Heart right ventricle (tissue), 16 donors: ENCODE measurements around the gene SRGAP3. TPM values are rescaled to one million over a fixed set of nuclear protein-coding genes. Genes with fewer than 3 reads are reported as not detected.
A peak's percentile ranks its signal among the peaks of the same experiment; 100 is the strongest.

Experiments used
- ATAC-seq, 8 donors: fragments of 200-7000 bp; cut with Tn5 transposase; one replicate each; pipeline ENCODE4 v1.9.1; 2020; ENCODE audit warnings: mild to moderate bottlenecking in 8 of 8, moderate library complexity in 8 of 8, moderate number of reproducible peaks in 1 of 8
- DNase-seq, 2 donors: peaks; one replicate each; pipeline ENCODE4 v3.0.0-alpha.2; 2020
- H3K27ac ChIP-seq, 10 donors: fragments of 200-600 bp; sonication (generic) in 2 of 10; one replicate each; pipeline versions ENCODE4 v1.5.0 to v1.8.0; 2020 to 2022; ENCODE audit warnings: mild to moderate bottlenecking in 3 of 10
- H3K27me3 ChIP-seq, 7 donors: fragments of 200-600 bp; one replicate each; pipeline ENCODE4 v1.8.0; 2021 to 2022; ENCODE audit warnings: mild to moderate bottlenecking in 2 of 7
- H3K36me3 ChIP-seq, 9 donors: fragments of 200-600 bp; sonication (generic) in 1 of 9; one replicate each; pipeline versions ENCODE4 v1.5.0 to v1.8.0; 2020 to 2022; ENCODE audit warnings: mild to moderate bottlenecking in 2 of 9
- H3K4me1 ChIP-seq, 9 donors: fragments of 200-600 bp; sonication (generic) in 1 of 9; one replicate each; pipeline versions ENCODE4 v1.5.0 to v1.8.0; 2020 to 2022; ENCODE audit warnings: mild to moderate bottlenecking in 4 of 9
- H3K4me3 ChIP-seq, 10 donors: fragments of 200-600 bp; sonication (generic) in 2 of 10; one replicate each; pipeline versions ENCODE4 v1.5.0 to v1.8.0; 2020 to 2022; ENCODE audit warnings: mild to moderate bottlenecking in 7 of 10, moderate library complexity in 2 of 10
- H3K9me3 ChIP-seq, 11 donors: fragments of 200-600 bp in 10 of 11; sonication (generic) in 2 of 11; one replicate each; pipeline versions ENCODE4 v1.5.0 to v1.8.0; 2013 to 2022; ENCODE audit warnings: mild to moderate bottlenecking in 2 of 11, control low read depth in 1 of 11, moderate library complexity in 1 of 11
- WGBS, 2 donors: extraction: QIAGEN DNeasy Blood & Tissue Kit; methylation state at CpG; one replicate each; pipeline ENCODE4 v1.1.7; 2013; ENCODE audit warnings: inconsistent platforms in 1 of 2; 5-methylcytosine and 5-hydroxymethylcytosine counted together
- intact Hi-C, 10 donors: fragments of 100-400 bp; cut with DNase I; formaldehyde crosslinking; loops; one replicate each; pipeline versions ENCODE4 v1.11.1 to v1.14.2; 2022
- polyA plus RNA-seq, 2 donors: library from polyadenylated mRNA; stranded (reverse); fragments of 200-250 nt; gene quantifications; one replicate each; pipeline ENCODE4 v1.2.3, GENCODE V29; 2013
- total RNA-seq, 10 donors: library from RNA; stranded (reverse); fragmentation: NEBNext Ultra II Directional in 3 of 10; extraction: Animal tissue kit (Norgen Biotek cat#: 25700) in 3 of 10; gene quantifications; one replicate each; pipeline versions ENCODE4 v1.2.1 to v1.2.4, GENCODE V29; 2021 to 2023
- TF ChIP-seq, protein P1 (sequence below), 9 donors: fragments of 200-600 bp; sonication (generic) in 2 of 9; IDR thresholded peaks; one replicate each; pipeline versions ENCODE4 v1.5.0 to v1.8.0; 2021 to 2022; ENCODE audit warnings: antibody characterized with exemption in 9 of 9, mild to moderate bottlenecking in 5 of 9, moderate library complexity in 1 of 9
- donor health status: Arrhythmogenic right ventricular cardiomyopathy.
- donor health status: ischemic (EF 13 %, LVEDD 7.1; RV severe dilation, severe dysfunction).
- donor health status: healthy with polysubstance abuse.
- donor health status: DM: no; HTN: yes; CAD: no.
- donor health status: DM: no; HTN: no; CAD: no.
- donor health status: ischemic (EF 25% LVEDD 6.9; RV normal size, moderate dysfunction).
- donor health status: ischemic (EF 25% LVEDD 5.7; RV mildly dilated, moderate dysfunction).
- donor health status: healthy.
- donor health status: DM: yes; HTN: yes; CAD: no.
- donor health status: Ischemic cardiomyopathy.
- donor health status: ischemic (EF 35%, LVEDD 5.7; RV mildly dilated, moderate dysfunction).
- donor health status: nonischemic (EF 11% LVEDD 7.7; RV severe dilation, severe dysfunction).
- donor health status: DM: yes; HTN: yes; CAD: no.
- donor health status: PGD.
- donor health status: ischemic (EF 29% LVEDD 5.4; RV normal size, mild dysfunction).
- donor health status: nonischemic (EF 23%, LVEDD 6.1; RV moderate dilation, normal function).

The SRGAP3 gene
- total and polyA plus RNA-seq, 12 donors: 0.67 to 16.1 (median 10.6) TPM

DNA sequence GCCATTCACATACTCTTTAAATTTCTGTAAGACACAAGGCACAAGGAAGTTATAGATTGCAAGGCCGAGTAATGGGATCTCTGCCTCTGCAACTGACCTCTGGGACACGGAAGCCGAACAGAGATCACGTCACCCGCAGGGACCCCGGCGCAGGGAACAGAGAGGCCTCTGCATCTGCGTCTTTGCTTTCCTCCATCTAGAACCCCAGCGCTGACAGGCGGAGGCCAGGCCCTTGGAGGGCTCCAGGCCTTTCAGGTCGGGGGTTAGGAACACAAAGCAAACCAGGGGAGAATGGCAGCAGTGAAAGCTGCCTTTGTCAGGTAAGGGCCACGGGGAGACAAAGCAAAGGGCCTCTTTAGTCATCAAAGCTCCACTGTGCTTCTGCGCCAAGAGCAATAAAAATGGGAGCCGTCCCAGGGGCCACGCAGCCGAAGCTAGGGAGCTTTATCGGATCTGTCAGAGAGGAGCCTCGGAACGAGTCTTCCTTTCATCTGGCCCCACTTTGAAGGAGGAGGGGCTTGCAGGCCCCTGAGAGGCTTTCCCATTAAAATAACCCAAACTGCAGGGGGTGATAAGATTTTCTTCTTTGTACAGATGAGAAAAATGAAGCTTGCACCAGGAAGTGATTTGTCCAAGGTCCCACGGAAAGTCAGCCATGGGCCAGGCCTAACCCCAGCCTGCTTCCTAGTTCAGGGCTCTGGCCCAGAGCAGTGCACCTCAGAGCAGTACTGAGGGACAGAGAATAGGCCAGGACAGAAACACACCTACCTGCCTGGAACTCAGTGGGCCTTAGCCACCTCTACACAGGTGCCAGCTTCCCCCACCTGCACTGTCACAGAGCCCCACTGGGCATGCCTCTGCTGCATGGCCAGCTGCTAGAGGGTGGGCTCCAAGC lies 201.7 kb downstream of the SRGAP3 start:
- WGBS, 2 donors: 90 to 92% methylated on average over 20 of the region's 20 CpGs
- H3K27ac ChIP-seq: no peak overlapping the region
- no peak for DNase-seq
- H3K9me3 ChIP-seq: no peaks in the 10 kb centered on the region
- H3K27me3 ChIP-seq: no peaks in the 10 kb centered on the region
- H3K4me1 ChIP-seq: no peaks in the 10 kb centered on the region
- H3K4me3 ChIP-seq: no peak overlapping the region
- ATAC-seq: peak in 1 of 8 donors; percentile 30
- TF ChIP-seq, protein P1, sequence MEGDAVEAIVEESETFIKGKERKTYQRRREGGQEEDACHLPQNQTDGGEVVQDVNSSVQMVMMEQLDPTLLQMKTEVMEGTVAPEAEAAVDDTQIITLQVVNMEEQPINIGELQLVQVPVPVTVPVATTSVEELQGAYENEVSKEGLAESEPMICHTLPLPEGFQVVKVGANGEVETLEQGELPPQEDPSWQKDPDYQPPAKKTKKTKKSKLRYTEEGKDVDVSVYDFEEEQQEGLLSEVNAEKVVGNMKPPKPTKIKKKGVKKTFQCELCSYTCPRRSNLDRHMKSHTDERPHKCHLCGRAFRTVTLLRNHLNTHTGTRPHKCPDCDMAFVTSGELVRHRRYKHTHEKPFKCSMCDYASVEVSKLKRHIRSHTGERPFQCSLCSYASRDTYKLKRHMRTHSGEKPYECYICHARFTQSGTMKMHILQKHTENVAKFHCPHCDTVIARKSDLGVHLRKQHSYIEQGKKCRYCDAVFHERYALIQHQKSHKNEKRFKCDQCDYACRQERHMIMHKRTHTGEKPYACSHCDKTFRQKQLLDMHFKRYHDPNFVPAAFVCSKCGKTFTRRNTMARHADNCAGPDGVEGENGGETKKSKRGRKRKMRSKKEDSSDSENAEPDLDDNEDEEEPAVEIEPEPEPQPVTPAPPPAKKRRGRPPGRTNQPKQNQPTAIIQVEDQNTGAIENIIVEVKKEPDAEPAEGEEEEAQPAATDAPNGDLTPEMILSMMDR (IDR thresholded peaks at IDR 0.05): no peak
- peaks cover 0 to 27% (median 0%) of the 10 kb centered on the region in 9 donors for H3K36me3 ChIP-seq
- intact Hi-C loops: no loop called here

DNA sequence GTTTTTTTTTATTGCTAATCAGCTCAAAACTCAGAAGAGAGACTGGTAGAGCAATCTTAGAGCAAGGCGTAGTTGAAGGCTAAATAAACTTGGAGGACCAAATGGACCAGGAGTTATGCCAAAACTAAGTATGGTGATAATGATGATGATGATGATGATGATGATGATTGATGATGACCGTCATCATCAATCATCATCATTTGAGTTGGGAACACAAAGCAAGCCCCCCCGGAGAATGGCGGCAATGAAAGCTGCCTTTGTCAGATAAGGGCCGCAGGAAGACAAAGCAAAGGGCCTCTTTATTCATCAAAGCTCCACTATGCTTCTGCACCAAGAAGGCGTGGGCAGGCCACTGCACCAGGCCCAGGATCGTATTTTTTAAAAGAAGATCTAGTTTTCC lies 204.1 kb downstream of the SRGAP3 start:
- no peaks in the 10 kb centered on the region for H3K9me3 ChIP-seq
- H3K27ac ChIP-seq: no peak overlapping the region
- ATAC-seq: no peak
- H3K36me3 ChIP-seq: peaks cover 0 to 17% (median 0%) of the 10 kb centered on the region in 9 donors
- DNase-seq: no peak
- 88 to 89% methylated on average over 7 of the region's 7 CpGs for WGBS, 2 donors
- TF ChIP-seq, protein P1 (IDR thresholded peaks at IDR 0.05): no peak
- H3K4me1 ChIP-seq: no peaks in the 10 kb centered on the region
- intact Hi-C loops: no loop called here
- no peak overlapping the region for H3K4me3 ChIP-seq
- H3K27me3 ChIP-seq: no peaks in the 10 kb centered on the region

GRCh38 chr3:9043063-9043462 lies 206.4 kb downstream of the SRGAP3 start:
- TF ChIP-seq, protein P1 (IDR thresholded peaks at IDR 0.05): no peak

GRCh38 chr3:9041626-9042025 lies 207.8 kb downstream of the SRGAP3 start:
- H3K27me3 ChIP-seq: no peaks in the 10 kb centered on the region
- 90 to 97% methylated on average over 12 of the region's 12 CpGs for WGBS, 2 donors
- intact Hi-C loops: no loop called here
- ATAC-seq (no peak), DNase-seq (no peak)
- TF ChIP-seq, protein P1 (IDR thresholded peaks at IDR 0.05): no peak
- peaks cover 0 to 4% (median 0%) of the 10 kb centered on the region in 9 donors for H3K36me3 ChIP-seq
- peaks cover 0 to 14% (median 12%) of the 10 kb centered on the region in 9 donors for H3K4me1 ChIP-seq
- H3K9me3 ChIP-seq: no peaks in the 10 kb centered on the region
- H3K27ac ChIP-seq: no peak overlapping the region
- H3K4me3 ChIP-seq: no peak overlapping the region

More at GRCh38 chr3:9043063-9043462, 206.4 kb downstream of the SRGAP3 start:
- intact Hi-C loops: no loop called here
- peaks cover 0 to 10% (median 0%) of the 10 kb centered on the region in 9 donors for H3K36me3 ChIP-seq
- no peaks in the 10 kb centered on the region for H3K4me1 ChIP-seq
- ATAC-seq (no peak), DNase-seq (no peak)
- WGBS, 2 donors: 80 to 89% methylated on average over 6 of the region's 6 CpGs
- no peak overlapping the region for H3K4me3 ChIP-seq
- H3K27ac ChIP-seq: no peak overlapping the region
- no peaks in the 10 kb centered on the region for H3K9me3 ChIP-seq
- H3K27me3 ChIP-seq: no peaks in the 10 kb centered on the region
